Measurements from ENCODE around the gene TMEM54.
"Not testable (repeated sequence)": the region's sequence is repeated elsewhere in the genome, so short reads cannot be mapped to it uniquely, and the experiment has no call there.

TMEM54 gene

GRCh38 chr1:32910319-32910718 lies 9.1 kb upstream of the TMEM54 start:
- DNase-seq (ENCODE audit: low read depth): no peak
- in situ Hi-C loops (cut with HindIII; ENCODE audit: low sequenced_read_pairs): no loop called here
- TF ChIP-seq CTCF (IDR thresholded peaks at IDR 0.05; ENCODE audit: low read depth, low read length, missing control alignments): no peak
- H3K4me3 ChIP-seq (ENCODE audit: low read depth, low read length): no peak overlapping the region

GRCh38 chr1:32907435-32907834 lies 6.2 kb upstream of the TMEM54 start:
- DNase-seq (ENCODE audit: low read depth): no peak
- TF ChIP-seq CTCF (IDR thresholded peaks at IDR 0.05; ENCODE audit: low read depth, low read length, missing control alignments): no peak
- no peak overlapping the region for H3K4me3 ChIP-seq (ENCODE audit: low read depth, low read length)
- in situ Hi-C loops (cut with HindIII; ENCODE audit: low sequenced_read_pairs): no loop called here

- in situ Hi-C loops (cut with HindIII; ENCODE audit: low sequenced_read_pairs): no loop called here
- DNase-seq (ENCODE audit: low read depth): no peak
- no peak overlapping the region for H3K4me3 ChIP-seq (ENCODE audit: low read depth, low read length)
- no peak for TF ChIP-seq CTCF (IDR thresholded peaks at IDR 0.05; ENCODE audit: low read depth, low read length, missing control alignments)
Measured at GRCh38 chr1:32906654-32907053, 5.5 kb upstream of the TMEM54 start.

GRCh38 chr1:32905588-32905987 lies 4.4 kb upstream of the TMEM54 start:
- DNase-seq (ENCODE audit: low read depth); in situ Hi-C loops (cut with HindIII; ENCODE audit: low sequenced_read_pairs); H3K4me3 ChIP-seq (ENCODE audit: low read depth, low read length): not testable (repeated sequence)

GRCh38 chr1:32904797-32905196 lies 3.6 kb upstream of the TMEM54 start:
- no peak overlapping the region for H3K4me3 ChIP-seq (ENCODE audit: low read depth, low read length)
- in situ Hi-C loops (cut with HindIII; ENCODE audit: low sequenced_read_pairs): no loop called here
- no peak for TF ChIP-seq CTCF (IDR thresholded peaks at IDR 0.05; ENCODE audit: low read depth, low read length, missing control alignments)
- no peak for DNase-seq (ENCODE audit: low read depth)

- TF ChIP-seq CTCF (IDR thresholded peaks at IDR 0.05; ENCODE audit: low read depth, low read length, missing control alignments): no peak
- in situ Hi-C loops (cut with HindIII; ENCODE audit: low sequenced_read_pairs): no loop called here
- DNase-seq (ENCODE audit: low read depth): no peak
- H3K4me3 ChIP-seq (ENCODE audit: low read depth, low read length): no peak overlapping the region
Measured at GRCh38 chr1:32903991-32904785, 3.0 kb upstream of the TMEM54 start.

- no peak for DNase-seq (ENCODE audit: low read depth)
- in situ Hi-C loops (cut with HindIII; ENCODE audit: low sequenced_read_pairs): no loop called here
- no peak overlapping the region for H3K4me3 ChIP-seq (ENCODE audit: low read depth, low read length)
- no peak for TF ChIP-seq CTCF (IDR thresholded peaks at IDR 0.05; ENCODE audit: low read depth, low read length, missing control alignments)
Measured at GRCh38 chr1:32902535-32902920, 1.3 kb upstream of the TMEM54 start.
